Activated naive CD8-positive, alpha-beta T cell treated with anti-CD3 and anti-CD28 coated beads, Interleukin-2, amount 50 U/mL, for 24 hours (primary cell): Measurements from ENCODE around the gene RPP30.
"Not testable (repeated sequence)": the region's sequence is repeated elsewhere in the genome, so short reads cannot be mapped to it uniquely, and the experiment has no call there.

ENCODE experiments used
- ATAC-seq: fragments of 150-1000 bp; cut with Tn5 transposase; one replicate; pipeline ENCODE4 v1.10.0; 2021
- DNase-seq: peaks from one replicate; pipeline ENCODE4 v3.0.0; 2021
- H3K27ac Mint-ChIP-seq: one replicate; pipeline ENCODE4 v1.8.0; 2021; ENCODE audit warnings: mild to moderate bottlenecking, mixed read lengths
- H3K27me3 Mint-ChIP-seq: one replicate; pipeline ENCODE4 v1.8.0; 2021; ENCODE audit warnings: mixed read lengths
- H3K36me3 Mint-ChIP-seq: one replicate; pipeline ENCODE4 v1.8.0; 2021; ENCODE audit warnings: low read depth, mixed read lengths
- H3K4me1 Mint-ChIP-seq: one replicate; pipeline ENCODE4 v1.8.0; 2021; ENCODE audit warnings: mixed read lengths
- H3K4me3 Mint-ChIP-seq: one replicate; pipeline ENCODE4 v1.8.0; 2021; ENCODE audit warnings: mild to moderate bottlenecking, moderate library complexity, mixed read lengths
- H3K9me3 Mint-ChIP-seq: one replicate; pipeline ENCODE4 v1.8.0; 2021; ENCODE audit warnings: mixed read lengths

Gene RPP30

GRCh38 chr10:90936276-90936659 is 64.5 kb downstream of the RPP30 start:
- Mint-ChIP-seq H3K27me3 (peaks cover under 1% of the 10 kb centered on the region), H3K4me3 (no peak overlapping the region), H3K9me3 (no peaks in the 10 kb centered on the region), H3K4me1 (no peaks in the 10 kb centered on the region), H3K27ac (no peak overlapping the region), H3K36me3 (no peaks in the 10 kb centered on the region)
- DNase-seq = no peak
- ATAC-seq = no peak

DNA sequence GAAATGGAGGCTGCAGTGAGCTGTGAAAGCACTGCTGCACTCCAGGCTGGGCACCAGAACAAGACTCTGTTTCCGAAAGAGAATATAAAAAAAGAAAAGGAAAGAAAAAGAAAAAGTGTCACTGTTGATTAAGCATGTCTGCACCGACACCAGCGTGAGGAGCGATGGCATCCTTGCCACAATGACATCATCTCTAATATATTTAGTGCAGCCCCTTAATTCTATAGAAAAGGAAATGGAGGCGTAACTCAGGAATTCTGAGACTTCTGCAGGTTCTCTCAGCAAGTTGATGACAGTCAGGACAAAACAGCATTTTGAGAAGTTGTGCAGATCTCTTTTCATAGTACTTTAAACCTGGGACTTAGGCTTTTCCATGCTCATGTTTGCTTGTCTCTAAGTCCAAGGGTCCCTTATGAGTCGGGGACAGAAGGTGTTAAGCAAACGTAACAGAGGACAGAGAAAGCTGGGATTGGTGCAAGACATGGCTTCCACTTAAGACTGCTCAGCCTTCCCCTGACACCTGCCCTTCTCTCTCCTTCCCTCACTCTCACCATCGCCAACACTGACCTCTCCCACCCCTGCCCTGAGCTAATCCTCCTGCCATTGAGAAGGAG is 66.0 kb downstream of the RPP30 start:
- H3K27me3 Mint-ChIP-seq = no peaks in the 10 kb centered on the region
- DNase-seq (no peak), ATAC-seq (no peak)
- no peaks in the 10 kb centered on the region for H3K36me3 Mint-ChIP-seq
- no peak overlapping the region for H3K27ac Mint-ChIP-seq
- H3K4me3 Mint-ChIP-seq = no peak overlapping the region
- H3K9me3 Mint-ChIP-seq = no peaks in the 10 kb centered on the region
- no peaks in the 10 kb centered on the region for H3K4me1 Mint-ChIP-seq

GRCh38 chr10:90939116-90939515 is 67.3 kb downstream of the RPP30 start:
- Mint-ChIP-seq H3K4me3 (no peak overlapping the region), H3K9me3 (no peaks in the 10 kb centered on the region), H3K27me3 (no peaks in the 10 kb centered on the region), H3K36me3 (no peaks in the 10 kb centered on the region), H3K27ac (no peak overlapping the region), H3K4me1 (no peaks in the 10 kb centered on the region)
- ATAC-seq (no peak), DNase-seq (no peak)

GRCh38 chr10:90939648-90940047 is 67.9 kb downstream of the RPP30 start:
- Mint-ChIP-seq H3K4me3 (no peak overlapping the region), H3K27me3 (no peaks in the 10 kb centered on the region), H3K27ac (no peak overlapping the region), H3K4me1 (no peaks in the 10 kb centered on the region), H3K36me3 (no peaks in the 10 kb centered on the region), H3K9me3 (no peaks in the 10 kb centered on the region)
- DNase-seq (no peak), ATAC-seq (no peak)

DNA sequence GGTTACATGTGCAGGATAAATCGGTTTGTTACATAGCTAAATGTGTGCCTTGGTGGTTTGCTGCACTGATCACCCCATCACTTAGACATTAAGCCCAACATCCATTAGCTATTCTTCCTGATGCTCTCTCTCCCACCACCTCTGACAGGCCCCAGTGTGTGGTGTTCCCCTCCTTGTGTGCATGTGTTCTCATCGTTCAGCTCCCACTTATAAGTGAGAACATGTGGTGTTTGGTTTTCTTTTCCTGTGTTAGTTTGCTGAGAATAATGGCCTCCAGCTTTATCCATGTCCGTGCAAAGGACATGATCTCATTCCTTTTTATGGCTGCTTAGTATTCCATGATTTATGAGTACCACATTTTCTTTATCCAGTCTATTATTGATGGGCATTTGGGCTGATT is 71.2 kb downstream of the RPP30 start:
- H3K27me3 Mint-ChIP-seq = not testable (repeated sequence)

DNA sequence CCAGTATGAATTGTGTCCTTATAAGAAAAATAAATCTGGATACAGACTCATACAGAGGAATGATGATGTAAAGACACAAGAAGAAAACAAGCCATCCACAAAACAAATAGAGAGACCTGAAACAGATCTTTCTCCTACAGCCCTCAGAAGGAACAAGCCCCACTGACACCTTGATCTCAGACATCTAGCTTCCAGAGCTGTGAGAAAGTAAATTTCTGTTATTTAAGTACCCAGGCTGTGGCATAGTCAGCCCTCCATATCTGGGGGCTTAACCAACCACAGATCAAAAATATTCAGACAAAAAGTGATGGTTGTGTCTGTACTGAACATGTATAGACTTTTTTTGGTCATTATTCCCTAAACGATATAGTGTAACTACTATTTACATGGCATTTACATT is 73.0 kb downstream of the RPP30 start:
- Mint-ChIP-seq H3K9me3 (no peaks in the 10 kb centered on the region), H3K4me1 (peaks cover 6% of the 10 kb centered on the region), H3K36me3 (no peaks in the 10 kb centered on the region), H3K4me3 (no peak overlapping the region), H3K27me3 (no peaks in the 10 kb centered on the region), H3K27ac (no peak overlapping the region)
- ATAC-seq (no peak), DNase-seq (no peak)

More for the DNA sequence above, 71.2 kb downstream of the RPP30 start:
- not testable (repeated sequence) for H3K27ac Mint-ChIP-seq, H3K36me3 Mint-ChIP-seq, ATAC-seq, H3K4me3 Mint-ChIP-seq, H3K4me1 Mint-ChIP-seq, H3K9me3 Mint-ChIP-seq, DNase-seq

GRCh38 chr10:90945491-90946070 is 73.8 kb downstream of the RPP30 start:
- H3K36me3 Mint-ChIP-seq = no peaks in the 10 kb centered on the region
- ATAC-seq (no peak), DNase-seq (no peak)
- H3K4me3 Mint-ChIP-seq = no peak overlapping the region
- peaks cover 6% of the 10 kb centered on the region for H3K4me1 Mint-ChIP-seq
- H3K27me3 Mint-ChIP-seq = no peaks in the 10 kb centered on the region
- no peak overlapping the region for H3K27ac Mint-ChIP-seq
- no peaks in the 10 kb centered on the region for H3K9me3 Mint-ChIP-seq

DNA sequence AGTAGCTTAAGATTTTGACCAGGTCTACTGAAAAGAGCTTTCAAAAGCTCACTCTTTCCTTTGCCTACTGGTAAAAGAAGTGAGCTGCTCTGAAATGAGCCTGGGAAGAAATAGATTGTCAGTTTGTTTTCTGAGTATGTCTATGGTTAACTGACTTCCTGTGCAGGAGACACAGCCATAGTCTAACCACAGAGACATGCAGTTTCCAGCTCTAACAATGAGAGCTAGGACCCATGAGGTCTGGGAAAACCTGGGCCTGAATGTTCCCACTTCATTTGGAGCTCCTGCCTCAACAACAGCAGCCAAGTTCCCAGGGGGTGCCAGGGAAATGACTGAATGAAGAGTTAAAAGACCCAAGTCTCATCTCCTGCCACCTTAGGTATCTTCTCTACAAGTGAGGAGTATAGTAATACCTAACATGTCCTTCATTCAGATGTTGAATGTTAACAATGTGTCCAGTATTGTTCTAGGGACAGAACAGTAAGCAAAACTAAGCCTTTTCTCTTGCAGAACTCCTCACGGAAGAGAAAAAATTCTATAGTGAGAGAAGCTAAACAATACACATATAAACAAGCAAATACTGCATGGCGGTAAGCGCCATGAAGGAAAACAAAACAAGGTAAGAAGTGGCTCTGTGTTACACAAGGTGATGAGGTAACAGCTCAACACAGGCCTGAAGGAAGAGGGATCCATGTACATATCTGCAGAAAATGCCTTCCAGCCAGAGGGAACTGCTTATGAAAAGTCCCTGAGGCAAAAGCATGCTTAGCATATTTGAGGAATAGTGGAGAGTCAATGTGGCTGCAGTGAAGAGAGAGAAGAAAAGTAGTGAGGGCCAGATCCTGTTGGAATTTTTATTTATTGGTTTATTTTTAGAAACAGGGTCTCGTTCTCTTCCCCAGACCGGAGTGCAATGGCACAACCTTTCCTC is 75.5 kb downstream of the RPP30 start:
- no peak for DNase-seq
- H3K4me3 Mint-ChIP-seq = no peak overlapping the region
- peaks cover 6% of the 10 kb centered on the region for H3K4me1 Mint-ChIP-seq
- H3K27me3 Mint-ChIP-seq = no peaks in the 10 kb centered on the region
- no peaks in the 10 kb centered on the region for H3K36me3 Mint-ChIP-seq
- ATAC-seq = no peak
- no peak overlapping the region for H3K27ac Mint-ChIP-seq
- H3K9me3 Mint-ChIP-seq = peaks cover 2% of the 10 kb centered on the region
